ENCODE results near the gene SLC35D3.
"Not testable (repeated sequence)": the region's sequence is repeated elsewhere in the genome, so short reads cannot be mapped to it uniquely, and the experiment has no call there.

Gene SLC35D3

DNA sequence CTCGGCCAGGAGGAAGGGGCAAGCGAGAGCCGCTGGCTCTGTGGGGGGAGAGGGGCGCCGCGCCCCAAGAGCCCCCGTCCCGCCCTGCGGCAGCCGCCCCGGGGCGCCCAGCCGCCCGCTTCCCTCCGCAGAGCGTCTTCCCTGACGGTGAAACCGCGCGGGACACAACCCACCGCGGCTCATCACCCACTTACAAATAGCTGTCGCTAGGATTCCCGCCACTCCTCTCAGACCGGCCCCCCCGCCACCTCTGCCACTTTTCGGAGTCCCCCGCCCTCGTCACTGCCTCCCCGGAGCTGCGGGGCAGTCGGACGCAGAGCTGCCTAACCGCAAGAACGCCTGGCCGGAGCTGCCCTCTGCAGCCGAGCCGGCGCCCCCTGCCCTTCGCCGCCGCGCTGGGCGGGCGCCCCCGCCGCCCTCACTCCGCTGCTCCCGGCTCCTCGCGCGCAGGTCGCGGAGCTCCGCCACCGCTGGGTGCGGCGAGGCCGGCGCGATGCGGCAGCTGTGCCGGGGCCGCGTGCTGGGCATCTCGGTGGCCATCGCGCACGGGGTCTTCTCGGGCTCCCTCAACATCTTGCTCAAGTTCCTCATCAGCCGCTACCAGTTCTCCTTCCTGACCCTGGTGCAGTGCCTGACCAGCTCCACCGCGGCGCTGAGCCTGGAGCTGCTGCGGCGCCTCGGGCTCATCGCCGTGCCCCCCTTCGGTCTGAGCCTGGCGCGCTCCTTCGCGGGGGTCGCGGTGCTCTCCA, at the start of gene SLC35D3:
Gene SLC35D3, plus strand, starts transcription at position 366 of the 749 bp plus-strand sequence. Its CDS starts 128 bp downstream, at position 494.
- peak; percentile 4 for DNase-seq

- no peak for DNase-seq
These were observed 48.4 kb upstream of the SLC35D3 start for GRCh38 chr6:136873748-136874147.

DNA sequence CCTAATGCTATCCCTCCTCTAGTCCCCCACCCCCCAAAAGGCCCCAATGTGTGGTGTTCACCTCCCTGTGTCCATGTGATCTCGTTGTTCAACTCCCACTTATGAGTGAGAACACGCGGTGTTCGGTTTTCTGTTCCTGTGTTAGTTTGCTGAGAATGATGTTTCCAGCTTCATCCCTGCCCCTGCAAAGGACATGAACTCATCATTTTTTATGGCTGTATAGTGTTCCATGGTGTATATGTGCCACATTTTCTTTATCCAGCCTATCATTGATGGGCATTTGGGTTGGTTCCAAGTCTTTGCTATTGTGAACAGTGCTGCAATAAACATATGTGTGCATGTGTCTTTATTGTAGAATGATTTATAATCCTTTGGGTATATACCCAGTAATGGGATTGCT, 45.6 kb upstream of the SLC35D3 start:
- DNase-seq: not testable (repeated sequence)

GRCh38 chr6:136880748-136881460, 41.2 kb upstream of the SLC35D3 start:
- no peak for DNase-seq

- no peak for DNase-seq
These were observed 36.0 kb upstream of the SLC35D3 start for GRCh38 chr6:136886091-136886490.

- DNase-seq: no peak
These were observed 34.1 kb upstream of the SLC35D3 start for GRCh38 chr6:136887953-136888352.

DNA sequence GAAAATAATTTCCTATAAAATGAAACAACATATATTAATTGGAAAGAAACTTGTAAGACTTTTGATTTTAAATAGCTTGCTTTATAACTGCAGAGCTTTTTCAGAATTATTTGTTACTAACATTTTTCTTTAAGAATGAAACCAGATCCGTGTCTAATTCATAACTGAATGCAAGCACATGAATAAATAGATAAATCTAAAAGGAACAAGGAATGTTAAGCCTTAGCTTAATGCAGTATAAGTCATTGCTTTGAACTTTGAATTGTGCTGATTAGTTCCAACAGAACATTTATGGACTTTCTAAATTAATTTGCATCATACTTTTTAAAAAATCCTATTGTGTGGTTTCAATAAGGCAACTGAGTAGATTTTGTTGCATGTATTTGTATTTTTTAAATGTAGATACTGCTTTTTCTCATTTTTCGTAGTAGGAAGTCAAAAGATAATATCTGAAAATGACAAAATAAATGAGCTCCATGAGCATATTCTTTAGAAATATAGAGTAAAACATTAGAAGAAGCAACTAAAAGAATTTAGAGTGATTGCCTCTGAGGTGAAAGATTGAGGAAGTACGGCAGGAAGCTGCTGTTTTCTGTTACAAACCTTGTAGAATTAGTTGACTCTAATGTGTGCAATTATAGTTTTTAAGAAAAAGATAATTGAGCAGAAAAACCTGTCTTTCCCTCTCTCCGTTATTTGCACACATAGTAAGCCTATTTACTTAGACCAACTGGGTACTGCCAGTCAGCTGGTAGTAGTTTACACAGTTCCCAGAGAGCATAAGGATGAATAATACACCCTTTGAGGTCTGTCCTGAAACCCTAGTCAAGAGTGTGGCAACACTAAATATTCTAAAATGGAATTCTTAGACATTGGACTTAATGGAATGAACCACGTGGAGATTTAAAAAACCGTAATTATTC, 32.6 kb upstream of the SLC35D3 start:
- DNase-seq: no peak

DNA sequence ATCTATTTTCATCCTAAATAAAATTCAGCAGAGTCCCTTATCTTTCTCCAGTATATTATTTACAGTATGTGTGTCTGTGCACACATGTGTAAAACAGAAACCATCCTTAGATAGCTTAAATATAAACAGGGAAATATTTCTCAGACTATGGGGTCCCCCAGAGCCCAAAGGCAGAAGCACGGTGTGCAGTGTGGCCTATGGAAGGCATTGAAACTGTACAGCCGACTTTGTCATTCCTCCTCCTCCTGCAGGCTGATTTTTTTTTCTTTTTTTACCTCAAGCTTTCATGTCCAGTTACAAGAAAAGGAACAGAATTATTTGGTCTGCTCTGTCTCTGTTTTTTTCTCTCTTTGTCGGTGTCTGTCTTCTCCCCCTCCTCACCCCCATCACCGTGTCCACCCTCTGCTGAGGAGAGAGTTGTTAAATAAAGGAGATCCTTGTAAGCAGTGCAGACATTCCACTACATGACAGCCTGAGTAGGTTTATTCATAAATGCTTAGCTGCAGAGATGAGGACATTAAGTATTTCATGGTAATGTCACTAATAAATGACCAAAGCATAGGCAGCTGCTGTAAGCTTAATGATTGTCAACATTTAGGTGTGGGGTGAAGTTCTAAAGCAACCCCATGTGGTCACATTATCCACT, 31.8 kb upstream of the SLC35D3 start:
- DNase-seq: no peak

GRCh38 chr6:136890986-136891385, 31.1 kb upstream of the SLC35D3 start:
- DNase-seq: no peak

- no peak for DNase-seq
These were observed 28.9 kb upstream of the SLC35D3 start for GRCh38 chr6:136893187-136893586.

- no peak for DNase-seq
These were observed 26.2 kb upstream of the SLC35D3 start for GRCh38 chr6:136895901-136896300.

- DNase-seq: no peak
These were observed 25.0 kb upstream of the SLC35D3 start for GRCh38 chr6:136897071-136897470.

DNA sequence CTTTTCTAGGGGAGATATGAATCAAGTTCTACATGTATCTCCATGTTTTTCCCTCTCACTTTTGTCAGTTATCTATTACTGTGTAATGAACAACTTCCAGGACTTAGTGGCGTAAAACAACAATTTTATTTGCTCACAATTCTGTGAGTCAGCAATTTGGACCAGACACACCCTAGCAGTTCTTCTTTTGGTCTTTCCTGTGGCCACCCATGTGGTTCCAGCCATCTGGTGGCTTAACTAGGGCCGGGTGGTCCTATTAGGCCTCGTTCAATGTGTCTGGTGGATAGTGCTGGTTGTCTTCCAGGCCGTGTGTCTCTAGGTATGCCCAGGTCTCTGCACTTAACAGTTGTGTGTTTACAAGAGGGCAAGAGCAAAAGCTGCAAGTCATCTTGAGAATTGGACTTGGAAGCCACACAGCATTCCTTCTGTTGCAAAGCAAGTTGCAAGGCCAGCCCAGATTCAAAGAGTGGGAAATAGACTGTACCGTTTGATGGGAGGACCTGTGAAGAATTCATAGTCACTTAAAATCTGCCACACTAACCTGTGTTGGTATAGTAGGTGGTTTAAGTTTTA, 20.8 kb upstream of the SLC35D3 start:
- DNase-seq: no peak

DNA sequence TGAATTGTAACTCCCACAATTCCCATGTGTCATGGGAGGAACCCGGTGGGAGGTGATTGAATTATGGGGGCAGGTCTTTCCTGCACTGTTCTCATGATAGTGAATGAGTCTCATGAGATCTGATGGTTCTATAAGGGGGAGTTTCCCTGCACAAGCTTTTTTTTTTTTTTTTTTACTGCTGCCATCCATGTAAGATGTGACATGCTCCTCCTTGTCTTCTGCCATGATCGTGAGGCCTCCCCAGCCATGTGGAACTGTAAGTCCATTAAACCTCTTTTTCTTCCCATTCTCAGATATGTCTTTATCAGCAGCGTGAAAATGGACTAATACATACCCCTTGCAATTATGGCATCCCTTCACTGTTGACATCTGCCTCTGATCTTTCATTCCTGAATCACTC, 17.6 kb upstream of the SLC35D3 start:
- not testable (repeated sequence) for DNase-seq

DNA sequence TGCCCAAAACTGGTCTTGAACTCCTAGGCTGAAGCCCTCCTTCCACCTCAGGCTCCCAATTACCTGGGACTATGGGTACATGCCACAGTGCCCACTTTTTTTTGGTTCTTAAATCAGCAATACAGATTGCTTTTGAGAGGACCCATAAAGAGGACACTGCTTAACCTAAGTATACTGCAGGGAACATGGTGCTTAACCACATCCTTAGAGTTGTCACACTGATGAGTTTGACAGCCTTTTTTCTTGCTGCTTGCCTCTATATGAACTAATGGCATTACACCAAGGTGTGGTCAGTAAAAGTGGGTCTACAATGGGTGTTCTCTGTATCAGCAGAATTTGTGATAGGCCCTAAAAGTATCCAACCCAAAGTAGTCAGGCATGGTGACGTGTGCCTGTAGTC, 7.2 kb upstream of the SLC35D3 start:
- DNase-seq: no peak

DNA sequence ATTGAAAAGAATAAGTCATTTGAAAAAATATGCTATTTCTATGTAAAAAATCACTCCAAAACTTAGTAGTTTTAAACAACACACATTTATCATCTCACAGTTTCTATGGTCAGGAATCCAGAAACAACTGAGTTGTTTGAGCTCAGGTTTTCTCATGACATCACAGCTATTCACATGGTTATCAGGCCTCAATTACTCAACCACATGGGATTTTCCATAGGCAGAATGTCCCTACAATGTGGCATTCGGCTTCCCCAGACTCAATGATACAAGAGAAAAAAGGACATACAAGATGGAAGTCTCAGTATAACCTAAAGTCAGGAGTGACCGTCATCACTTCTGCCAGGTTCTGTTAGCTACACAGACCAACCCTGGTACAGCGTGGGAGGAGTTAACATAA, 3.4 kb upstream of the SLC35D3 start:
- DNase-seq: no peak

GRCh38 chr6:136920216-136920615, 1.9 kb upstream of the SLC35D3 start:
- no peak for DNase-seq

DNA sequence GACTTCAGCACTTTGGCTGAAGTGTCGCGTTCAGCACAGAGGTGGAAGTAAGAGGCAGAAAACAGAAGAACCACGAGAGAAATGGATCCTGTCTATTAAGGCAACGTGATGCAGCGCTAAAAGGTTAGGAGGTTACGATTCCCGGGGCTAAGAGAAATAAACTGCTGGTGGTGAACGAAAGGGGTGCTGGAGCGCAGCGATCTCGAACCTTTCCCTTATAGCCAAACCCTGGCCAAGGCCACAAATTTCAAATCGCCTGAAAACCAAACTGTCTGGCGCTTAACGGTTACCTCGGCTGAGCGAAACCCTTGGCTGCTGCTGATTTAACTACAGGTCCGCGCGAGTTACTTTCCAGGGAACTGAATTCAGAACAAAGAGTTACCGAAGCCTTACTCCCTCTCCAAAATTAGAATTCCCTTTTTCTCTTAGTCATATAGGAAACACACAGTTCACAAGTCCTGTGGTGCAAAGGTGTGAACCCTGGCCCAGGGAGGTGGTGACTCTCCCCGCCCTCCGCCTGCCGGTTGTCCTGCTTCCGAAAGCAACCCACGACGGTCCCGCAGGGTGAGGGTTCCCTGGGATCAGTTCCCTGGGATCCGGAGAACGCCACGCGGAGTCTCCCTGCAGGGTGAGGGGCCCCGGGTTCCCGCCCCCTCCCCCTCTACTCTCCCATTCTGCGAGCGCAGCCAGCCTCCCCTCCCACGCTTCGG, 1.3 kb upstream of the SLC35D3 start:
- DNase-seq: no peak

DNA sequence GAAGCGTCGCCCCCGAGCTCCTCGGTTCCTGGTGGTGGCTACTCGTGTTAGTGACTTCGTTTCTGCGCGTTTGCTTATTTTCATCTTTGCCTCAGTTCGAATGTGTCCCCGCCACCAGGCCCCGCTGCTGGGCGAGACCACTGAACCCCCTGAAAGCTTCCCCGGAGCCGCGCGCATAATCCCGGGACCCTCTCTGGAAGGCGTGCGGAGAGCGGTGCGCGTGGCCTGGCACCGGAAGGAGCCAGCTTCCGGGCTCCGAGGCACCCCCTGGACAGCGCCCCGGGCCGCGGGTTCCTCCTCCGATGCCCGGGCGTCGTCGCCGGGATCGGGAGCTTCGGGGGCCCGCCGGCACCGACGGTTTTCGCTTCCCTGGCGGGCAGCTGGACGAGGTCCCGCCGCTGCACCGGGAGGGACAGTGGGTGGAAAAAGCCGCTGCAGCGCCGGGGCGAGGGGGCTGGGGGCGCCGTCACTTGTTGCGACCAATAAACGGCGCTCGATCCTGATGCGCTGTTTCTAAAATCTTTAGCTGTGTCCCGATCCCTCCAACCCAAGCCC, 643 bp upstream of the SLC35D3 start:
- DNase-seq: no peak

DNA sequence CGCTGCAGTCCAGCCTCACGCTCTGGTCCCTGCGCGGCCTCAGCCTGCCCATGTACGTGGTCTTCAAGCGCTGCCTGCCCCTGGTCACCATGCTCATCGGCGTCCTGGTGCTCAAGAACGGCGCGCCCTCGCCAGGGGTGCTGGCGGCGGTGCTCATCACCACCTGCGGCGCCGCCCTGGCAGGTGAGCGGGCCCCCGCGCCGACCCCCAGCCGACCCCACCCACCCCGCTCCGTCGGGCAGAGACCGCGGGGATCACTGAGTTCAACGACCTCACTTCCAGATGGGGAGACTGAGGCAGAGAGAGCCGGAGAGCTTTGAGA, 545 bp downstream of the SLC35D3 start:
- DNase-seq: no peak

GRCh38 chr6:136923116-136923953, 1.2 kb downstream of the SLC35D3 start:
- DNase-seq: no peak

All from NCI-H526 treated with DMSO at 0.1 percent for 48 hours (cell line).